HG03064 (cell line): ENCODE data around the gene NCOA7.
"Not testable (repeated sequence)": the region's sequence is repeated elsewhere in the genome, so short reads cannot be mapped to it uniquely, and the experiment has no call there.

Source experiments
- ATAC-seq: cut with Tn5 transposase; IDR thresholded peaks from one replicate; pipeline ENCODE4 v1.9.1; 2021; ENCODE audit warnings: low read depth; ENCODE audit not compliant: unreplicated experiment

NCOA7 gene

DNA sequence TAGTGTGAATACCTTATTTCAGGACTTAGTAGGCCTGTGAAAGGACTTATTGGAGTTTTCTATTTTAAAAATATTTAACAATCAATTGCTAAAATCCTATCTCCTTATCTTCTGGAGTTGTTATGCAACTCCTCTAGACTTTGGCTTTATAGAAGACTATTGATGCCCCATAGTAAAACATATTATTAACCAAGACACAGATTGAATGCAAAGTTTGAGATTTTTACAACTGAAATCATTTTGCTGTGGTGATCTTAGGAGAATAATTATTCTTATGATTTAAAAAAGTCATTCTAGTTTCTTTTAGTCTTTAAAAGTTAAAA is 36.9 kb upstream of the NCOA7 start:
- no peak for ATAC-seq

DNA sequence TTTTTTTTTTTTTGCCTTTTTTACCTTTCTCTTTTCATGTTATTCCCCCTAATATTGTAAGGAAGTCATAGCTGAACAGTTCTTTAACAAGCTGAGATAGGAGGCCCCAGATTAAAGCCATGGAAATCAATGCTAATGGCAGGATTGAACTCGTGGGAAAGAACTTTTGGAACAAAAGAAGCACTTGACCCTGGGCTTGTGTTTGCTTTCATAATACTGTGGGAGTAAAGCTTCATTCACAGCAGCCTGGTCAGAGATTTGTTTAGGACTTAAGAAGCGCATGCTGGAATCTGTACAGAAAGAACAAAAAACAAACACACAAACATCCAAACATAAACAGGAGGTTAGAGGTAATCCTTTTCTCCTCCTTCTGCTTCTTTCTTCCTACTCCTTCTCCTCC is 36.2 kb upstream of the NCOA7 start:
- ATAC-seq, result no peak

DNA sequence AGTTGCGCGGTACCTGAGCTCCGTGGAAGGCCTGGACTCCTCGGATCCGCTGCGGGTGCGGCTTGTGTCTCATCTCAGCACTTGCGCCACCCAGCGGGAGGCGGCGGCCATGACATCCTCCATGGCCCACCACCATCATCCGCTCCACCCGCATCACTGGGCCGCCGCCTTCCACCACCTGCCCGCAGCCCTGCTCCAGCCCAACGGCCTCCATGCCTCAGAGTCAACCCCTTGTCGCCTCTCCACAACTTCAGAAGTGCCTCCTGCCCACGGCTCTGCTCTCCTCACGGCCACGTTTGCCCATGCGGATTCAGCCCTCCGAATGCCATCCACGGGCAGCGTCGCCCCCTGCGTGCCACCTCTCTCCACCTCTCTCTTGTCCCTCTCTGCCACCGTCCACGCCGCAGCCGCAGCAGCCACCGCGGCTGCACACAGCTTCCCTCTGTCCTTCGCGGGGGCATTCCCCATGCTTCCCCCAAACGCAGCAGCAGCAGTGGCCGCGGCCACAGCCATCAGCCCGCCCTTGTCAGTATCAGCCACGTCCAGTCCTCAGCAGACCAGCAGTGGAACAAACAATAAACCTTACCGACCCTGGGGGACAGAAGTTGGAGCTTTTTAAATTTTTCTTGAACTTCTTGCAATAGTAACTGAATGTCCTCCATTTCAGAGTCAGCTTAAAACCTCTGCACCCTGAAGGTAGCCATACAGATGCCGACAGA is 31.4 kb upstream of the NCOA7 start:
- ATAC-seq, result no peak

DNA sequence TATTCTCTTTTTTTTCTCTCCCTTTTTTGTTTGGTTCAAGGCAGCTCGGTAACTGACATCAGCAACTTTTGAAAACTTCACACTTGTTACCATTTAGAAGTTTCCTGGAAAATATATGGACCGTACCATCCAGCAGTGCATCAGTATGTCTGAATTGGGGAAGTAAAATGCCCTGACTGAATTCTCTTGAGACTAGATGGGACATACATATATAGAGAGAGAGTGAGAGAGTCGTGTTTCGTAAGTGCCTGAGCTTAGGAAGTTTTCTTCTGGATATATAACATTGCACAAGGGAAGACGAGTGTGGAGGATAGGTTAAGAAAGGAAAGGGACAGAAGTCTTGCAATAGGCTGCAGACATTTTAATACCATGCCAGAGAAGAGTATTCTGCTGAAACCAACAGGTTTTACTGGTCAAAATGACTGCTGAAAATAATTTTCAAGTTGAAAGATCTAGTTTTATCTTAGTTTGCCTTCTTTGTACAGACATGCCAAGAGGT is 30.8 kb upstream of the NCOA7 start:
- no peak for ATAC-seq

DNA sequence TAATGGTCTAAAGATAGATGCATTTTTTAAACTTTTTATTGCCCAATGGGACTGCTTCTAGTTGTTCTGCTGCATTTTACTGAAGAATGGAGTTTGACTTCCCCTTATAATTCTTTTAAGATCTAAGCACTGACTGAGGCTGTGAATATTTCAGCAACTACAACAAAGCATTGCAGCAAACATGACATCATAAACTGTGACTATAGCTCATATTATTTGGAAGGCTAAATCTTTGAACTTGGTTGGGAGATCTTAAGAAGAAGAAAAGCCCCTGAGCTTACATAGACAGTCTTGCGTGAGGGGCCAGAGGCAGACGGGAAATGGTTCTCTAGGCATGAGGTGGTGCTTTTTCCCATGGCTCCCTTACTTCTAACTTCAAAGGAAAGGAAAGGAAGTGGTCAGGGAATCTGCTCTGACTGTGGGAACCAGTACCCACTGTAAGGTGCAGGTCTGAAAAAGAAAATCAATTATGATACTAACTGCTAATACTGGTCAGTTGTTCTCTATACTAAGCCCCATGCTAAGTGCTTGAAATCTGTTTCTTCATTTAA is 26.6 kb upstream of the NCOA7 start:
- no peak for ATAC-seq

DNA sequence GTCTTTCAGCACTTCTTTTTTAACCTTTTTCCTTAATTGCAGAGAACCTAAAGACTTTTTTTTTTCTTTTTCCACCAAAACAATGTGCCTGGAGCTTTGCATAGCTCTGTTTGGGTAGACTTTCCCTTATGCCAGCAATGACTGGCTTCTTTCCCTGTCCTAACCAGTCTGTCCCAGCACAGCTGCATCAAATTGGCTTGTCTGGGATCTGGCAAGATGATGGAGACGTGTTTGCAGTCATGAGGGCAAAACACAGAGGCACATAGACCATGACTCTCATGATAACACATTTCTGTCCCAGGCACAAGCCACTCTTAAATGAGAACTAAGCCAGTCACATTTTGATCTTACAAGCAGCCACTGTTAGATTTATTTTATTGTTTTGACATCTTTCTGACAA is 24.8 kb upstream of the NCOA7 start:
- ATAC-seq, result no peak

DNA sequence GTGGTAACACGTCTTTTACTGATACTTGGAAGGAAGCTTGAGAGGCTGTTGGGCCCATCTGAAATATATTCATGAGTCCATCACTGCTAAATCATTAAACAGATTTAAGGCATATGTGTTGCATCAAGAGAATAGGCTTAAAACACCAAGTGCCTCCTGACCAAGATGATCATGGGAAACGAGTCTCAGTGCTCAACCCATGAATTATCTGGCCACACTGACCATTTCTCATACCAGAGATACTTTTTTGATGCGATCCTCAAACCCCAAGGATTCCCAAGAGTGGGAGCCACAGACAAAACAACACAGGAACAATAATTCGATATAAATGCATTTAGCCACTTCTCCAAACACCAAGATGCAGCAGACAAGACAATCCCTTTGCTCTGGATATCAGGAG is 24.1 kb upstream of the NCOA7 start:
- no peak for ATAC-seq

DNA sequence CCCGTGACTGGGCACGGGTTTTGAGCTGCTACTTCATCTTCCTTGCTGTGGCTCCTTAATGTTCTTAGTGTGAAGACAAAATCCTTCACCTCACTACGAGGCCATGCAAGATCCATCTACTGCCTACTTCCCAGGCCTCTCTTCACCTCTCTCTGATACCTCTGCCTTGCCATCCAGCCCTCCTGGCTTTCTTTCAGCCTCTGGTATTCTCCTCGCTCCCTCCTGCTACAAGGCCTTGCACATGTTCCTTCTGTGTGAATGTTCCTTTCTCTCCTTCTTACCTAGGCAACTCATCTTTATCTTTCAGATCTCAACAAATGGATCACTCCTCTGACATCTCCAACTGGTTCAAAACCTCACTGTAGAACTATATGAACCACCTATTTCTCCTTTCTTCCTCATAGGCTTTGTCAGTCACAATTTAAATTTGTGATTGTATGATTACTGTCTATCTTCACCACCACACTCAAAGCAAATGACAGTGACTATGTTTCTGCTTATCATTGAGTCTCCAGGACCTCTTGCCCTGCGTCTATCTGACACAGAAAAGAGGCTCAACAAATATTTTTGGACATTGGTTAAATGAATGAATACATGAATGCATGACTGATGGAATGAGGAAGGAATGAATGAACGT is 21.5 kb upstream of the NCOA7 start:
- no peak for ATAC-seq

DNA sequence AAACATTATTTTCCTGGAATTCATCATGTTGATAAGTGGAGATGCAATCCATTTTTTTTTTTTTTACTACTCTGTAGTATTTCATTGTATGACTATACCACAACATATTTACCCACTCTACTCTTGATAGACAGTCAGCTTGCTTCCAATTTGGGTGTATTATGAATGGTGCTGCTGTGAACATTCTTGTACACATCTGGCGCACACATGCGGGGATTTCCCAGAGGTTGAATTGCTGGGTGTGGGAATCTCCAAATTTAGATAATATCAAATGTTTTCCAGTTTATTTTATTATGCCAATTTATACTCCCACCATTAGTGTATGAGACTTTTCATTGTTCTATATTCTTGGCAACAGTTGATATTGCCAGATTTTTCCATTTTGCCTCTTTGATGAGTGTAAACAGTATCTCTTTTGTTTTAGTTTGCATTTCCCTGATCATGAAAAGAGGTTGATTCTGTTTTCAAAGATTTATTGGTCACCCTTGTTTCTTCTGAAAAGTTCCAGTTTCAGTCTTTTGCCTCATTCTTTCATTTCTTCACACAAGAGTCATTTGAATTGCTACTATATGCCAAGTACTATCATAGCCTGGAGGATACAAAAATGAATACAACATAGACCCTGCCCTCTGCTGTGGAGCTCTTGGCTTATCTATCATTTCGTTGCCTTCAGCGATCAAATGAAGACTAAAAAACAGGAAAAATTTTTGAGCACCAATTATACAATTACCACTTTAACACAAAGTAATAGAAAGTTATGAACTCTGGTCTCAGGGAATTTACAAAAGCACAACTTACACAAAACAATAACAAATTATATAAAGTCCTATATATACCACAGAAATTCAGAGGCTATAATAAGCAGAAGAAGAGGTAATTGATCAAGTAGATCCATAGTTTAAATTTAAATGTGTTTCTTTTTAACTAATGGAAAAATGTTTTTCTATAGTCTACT is 17.1 kb upstream of the NCOA7 start:
- no peak for ATAC-seq

DNA sequence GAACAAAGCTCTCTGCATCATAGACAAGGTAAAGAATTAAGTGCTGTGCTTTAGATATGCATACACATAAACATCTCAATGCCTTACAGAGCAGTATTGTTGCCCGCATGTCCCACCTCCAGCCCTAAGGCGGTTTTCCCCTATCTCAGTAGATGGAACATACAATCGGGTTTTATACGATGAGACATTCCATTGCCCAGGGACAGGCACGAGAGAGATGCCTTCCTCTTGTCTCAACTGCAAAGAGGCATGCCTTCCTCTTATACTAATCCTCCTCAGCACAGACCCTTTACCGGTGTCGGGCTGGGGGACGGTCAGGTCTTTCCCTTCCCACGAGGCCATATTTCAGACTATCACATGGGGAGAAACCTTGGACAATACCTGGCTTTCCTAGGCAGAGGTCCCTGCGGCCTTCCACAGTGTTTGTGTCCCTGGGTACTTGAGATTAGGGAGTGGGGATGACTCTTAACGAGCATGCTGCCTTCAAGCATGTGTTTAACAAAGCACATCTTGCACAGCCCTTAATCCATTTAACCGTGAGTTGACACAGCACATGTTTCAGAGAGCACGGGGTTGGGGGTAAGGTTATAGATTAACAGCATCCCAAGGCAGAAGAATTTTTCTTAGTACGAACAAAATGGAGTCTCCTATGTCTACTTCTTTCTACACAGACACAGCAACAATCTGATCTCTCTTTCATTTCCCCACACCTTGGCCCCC is 14.5 kb upstream of the NCOA7 start:
- ATAC-seq, result not testable (repeated sequence)

DNA sequence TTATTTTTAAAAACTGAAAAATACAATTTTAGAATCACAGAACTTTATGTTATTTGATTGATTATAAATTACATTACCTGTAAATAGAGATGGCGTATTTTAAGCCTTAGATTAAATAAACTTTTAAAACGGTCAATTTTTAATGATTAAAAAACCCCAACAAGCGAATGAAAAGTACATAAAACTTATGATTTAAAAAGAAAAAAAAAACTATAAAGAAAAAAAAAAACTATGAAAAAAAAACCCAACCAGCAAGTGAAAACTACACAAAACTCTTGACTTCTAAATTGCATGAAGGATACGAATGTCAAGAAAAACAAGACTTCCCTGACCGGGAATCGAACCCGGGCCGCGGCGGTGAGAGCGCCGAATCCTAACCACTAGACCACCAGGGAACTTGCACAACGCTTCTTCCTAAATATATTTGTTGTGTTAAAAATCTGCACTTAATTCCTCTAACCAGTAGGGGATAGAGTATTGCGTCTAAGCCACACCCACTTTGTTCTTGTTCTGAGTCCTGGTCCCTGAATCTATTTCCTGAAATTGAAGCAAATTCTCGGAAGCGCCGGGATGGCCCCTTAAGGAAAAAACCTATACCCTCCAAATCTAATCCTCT is 10.7 kb upstream of the NCOA7 start:
- ATAC-seq, result peak; percentile 78

DNA sequence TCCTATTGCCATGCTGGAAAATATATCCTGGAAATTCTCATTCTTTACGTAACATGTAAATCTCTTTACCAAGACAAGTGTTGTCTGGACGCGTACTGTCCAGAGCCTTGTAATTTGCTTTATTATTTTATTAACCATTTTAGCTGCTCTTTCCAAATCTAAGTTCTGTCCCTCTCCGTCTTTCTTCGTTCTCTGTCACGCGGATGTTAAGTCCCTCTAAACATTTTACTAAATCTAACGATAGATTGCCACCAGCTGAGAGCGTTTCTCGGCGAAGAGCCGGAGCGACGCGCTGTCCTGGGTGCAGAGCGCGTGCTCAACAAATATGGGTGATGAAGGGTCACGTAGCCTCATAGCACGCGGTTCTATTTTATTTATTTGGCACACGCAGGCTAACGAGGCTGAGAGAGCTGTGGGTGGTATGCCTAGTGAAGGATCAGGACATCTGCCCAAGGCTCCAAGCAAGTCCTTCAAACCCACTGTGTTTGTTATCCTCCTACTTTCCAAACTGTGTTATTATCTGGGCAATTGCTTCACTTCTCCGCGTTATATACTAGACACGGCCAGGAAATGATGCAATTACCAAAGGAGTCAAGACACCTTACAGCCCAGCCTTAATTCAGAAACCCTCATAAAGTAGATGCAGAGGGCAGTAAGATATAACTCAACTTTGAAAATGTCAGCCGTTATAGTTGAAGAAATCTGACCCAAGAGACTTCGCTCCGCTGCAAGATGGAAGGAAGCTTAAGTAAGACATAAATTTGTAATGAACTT is 10.0 kb upstream of the NCOA7 start:
- ATAC-seq, result peak; percentile 72

DNA sequence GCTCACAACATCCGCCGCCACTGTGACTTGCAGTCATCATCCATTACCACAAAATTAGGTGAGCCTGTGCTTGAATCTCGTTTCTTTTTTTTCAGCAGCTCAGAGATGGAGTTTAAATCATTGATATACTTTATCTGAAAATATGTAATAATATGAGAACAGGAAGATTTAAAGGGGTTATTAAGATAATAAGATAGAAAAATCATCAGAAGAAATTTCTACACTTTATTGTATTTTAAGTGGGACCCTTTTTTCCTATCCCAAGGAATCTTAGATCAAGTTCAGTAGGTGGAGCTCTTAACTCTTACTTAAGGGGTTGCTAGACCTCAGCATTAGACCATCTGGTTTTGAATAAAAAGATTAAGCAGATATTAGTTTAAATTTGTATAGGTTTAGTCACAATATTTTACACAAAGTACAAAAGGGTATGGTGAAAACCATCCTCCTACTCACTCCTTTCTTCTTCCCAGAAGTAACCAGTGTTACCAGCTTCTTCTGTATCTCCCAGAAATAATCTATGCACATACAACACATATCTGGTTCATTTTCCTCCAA is 9.4 kb upstream of the NCOA7 start:
- peak; percentile 40 for ATAC-seq

DNA sequence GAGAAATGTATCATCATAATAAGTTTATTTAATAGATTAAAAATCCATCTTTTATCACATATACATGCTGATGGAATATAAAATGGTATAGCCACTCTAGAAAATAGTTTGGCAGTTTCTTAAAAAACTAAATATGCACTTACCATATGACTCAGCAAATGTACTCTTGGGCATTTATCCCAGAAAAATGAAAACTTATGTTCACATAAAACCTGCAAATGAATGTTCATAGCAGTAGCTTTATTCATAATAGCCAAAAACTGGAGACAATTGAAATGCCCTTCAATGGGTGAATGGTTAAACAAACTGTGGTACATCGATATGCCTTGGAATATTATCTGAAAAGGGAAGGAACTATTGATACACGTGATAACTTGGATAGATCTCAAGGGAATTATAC is 6.4 kb upstream of the NCOA7 start:
- ATAC-seq, result no peak

DNA sequence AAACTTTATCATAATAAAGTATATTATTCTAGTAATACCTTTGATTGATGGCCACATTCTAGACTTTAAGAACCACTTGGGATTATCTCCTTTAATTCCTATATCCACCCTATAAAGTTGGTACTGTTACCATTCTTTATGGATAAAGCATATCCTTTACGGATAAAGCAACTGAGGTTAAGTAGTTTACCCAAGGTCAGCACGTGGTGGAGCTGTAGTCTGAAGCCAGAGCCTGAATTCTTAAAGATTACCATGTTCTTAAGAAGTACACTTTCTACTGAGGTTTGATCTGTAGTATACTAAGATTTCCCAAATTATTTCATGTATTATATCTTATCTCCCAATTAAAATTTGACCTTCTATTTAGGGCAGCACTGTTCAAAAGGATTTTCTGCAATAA is 3.0 kb upstream of the NCOA7 start:
- no peak for ATAC-seq

DNA sequence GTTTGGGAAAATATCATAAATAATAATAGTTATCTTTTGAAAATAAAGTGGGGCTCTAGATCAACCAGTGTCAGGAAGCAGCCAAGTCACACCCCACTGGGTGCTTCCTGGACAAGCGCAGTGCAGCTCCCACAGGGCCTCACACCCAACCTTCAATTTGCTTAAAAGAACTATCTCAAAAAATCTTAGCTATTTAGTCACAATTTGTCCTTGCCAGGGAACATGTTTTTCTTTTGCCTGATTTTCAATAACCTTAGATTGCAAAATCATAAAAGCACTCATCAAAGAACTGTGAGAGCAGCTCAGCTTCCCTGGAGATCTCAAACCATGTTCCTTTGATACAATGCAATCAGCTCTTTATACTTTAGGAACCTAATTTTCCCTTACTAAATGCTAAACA is 1.6 kb upstream of the NCOA7 start:
- no peak for ATAC-seq

DNA sequence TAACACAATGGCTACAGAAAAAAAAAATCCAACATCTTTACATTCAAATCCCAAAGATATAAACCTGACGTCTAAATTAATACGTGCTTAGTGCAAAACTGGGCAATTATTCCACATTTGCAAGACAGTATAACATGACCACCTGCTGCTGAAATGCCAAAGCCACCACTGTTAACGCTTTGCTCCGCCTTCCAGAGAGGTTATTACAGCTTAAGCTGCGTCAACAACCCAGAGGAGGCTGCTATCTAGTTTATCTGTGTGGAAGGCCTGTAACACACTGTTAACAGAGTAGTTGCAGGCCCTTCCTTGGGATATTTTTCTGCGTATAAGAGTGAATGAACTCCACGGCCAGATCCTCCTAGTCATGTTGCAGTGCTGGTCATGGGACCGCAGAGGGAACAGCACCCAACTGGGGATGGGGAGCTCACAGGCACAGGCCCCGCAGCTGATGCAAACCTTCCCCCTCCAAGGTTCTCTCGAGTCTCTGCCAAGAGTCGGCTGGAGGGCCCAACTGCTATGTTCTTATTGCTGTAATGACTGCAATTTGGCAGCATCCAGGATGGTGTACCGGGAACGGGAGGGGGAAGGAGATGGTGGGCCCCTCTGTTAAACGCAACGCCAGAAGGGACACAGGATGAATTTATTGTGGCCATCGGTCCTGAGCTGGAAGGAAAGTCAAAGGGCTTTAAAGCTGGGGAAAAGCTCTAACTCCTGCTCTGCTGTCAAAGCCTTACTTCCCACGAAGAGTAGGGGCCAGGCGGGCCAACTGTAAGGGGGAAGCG is 993 bp upstream of the NCOA7 start:
- no peak for ATAC-seq

DNA sequence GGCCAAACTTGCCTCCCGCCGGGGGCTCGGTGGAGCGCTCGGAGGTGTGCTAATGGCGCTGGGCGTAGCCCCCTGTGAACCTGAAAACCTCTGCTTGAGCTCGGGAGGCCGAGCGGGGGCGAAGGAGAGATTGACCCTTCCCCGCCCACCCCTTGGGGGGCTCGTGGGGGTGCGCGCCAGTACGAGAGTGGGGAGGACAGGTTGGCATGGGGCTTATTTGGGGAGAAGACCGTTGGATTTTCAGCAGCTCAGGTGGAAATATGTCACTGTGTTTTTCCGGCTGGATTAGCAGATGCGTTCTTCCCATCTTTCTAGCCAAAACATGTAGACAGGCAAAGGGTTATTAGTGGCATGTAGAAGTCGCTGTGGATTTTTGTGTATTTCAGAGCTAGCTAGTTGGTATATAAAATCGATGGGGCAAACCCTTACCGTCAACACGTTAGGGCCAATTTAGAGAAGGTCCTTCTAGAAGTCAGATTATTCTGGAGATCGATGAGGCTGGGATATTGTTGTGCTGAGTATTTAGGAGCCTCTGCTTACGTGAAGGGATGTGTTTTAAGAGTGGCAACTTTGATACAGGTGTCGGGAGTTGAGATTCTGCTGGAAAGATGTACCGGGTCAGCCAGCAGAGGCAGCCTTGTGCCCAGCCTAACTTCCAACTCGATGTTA is 525 bp downstream of the NCOA7 start:
- ATAC-seq, result peak; percentile 21
